PC-3 (cell line): Measurements from ENCODE around the gene GLT6D1. TPM values are rescaled to one million over a fixed set of nuclear protein-coding genes. Genes with fewer than 3 reads are reported as not detected.

Experiments used
- ATAC-seq: fragments of 200-7000 bp; cut with Tn5 transposase; 2 replicates; pipeline ENCODE4 v1.9.1; 2020; ENCODE audit warnings: mild to moderate bottlenecking, moderate library complexity
- BruUV-seq: library from RNA; stranded (reverse); fragments of 400-500 nt; replicated peaks from 2 replicates; lab custom pipeline; 2021; lab: Mats Ljungman, UMichigan
- CTCF ChIA-PET: fragments of 300-600 bp; sonication (Branson Sonifier 250); formaldehyde crosslinking; loops from one replicate; lab custom pipeline; 2022; ENCODE audit warnings: antibody characterized with exemption; lab: Charles Lee
- POLR2A ChIA-PET: fragments of 300-600 bp; sonication (Branson Sonifier 250); formaldehyde crosslinking; loops from one replicate; lab custom pipeline; 2022; ENCODE audit warnings: antibody characterized with exemption; ENCODE audit not compliant: unreplicated experiment; lab: Charles Lee
- DNase-seq: peaks from one replicate; pipeline ENCODE4 v3.0.0-alpha.2; 2015
- H2AFZ ChIP-seq: fragments of 300-600 bp; sonication (generic); 2 replicates; pipeline ENCODE4 v1.6.0; 2016; ENCODE audit warnings: antibody characterized with exemption, low read length
- H3F3A ChIP-seq: fragments of 300-600 bp; sonication (generic); one replicate; pipeline ENCODE4 v1.6.0; 2017; ENCODE audit warnings: antibody characterized with exemption, low read length, control low read depth, mild to moderate bottlenecking; ENCODE audit not compliant: unreplicated experiment
- H3K27ac ChIP-seq: fragments of 300-600 bp; sonication (generic); 2 replicates; pipeline ENCODE4 v1.5.1; 2016; ENCODE audit warnings: mild to moderate bottlenecking, low read length
- H3K27me3 ChIP-seq: fragments of 300-600 bp; sonication (generic); 2 replicates; pipeline ENCODE4 v1.6.1; 2016; ENCODE audit warnings: low read length, mixed read lengths
- H3K36me3 ChIP-seq: fragments of 300-600 bp; sonication (generic); 2 replicates; pipeline ENCODE4 v1.6.1; 2016; ENCODE audit warnings: low read depth, mixed run types, low read length, mixed read lengths
- H3K4me1 ChIP-seq: fragments of 300-600 bp; sonication (generic); 2 replicates; pipeline ENCODE4 v1.5.1; 2016; ENCODE audit warnings: low read length; ENCODE audit not compliant: insufficient read depth
- H3K4me2 ChIP-seq: fragments of 300-600 bp; sonication (generic); 2 replicates; pipeline ENCODE4 v1.6.0; 2016; ENCODE audit warnings: low read length
- H3K4me3 ChIP-seq: fragments of 300-600 bp; sonication (generic); 2 replicates; pipeline ENCODE4 v1.5.1; 2016; ENCODE audit warnings: mild to moderate bottlenecking, low read length, mixed read lengths
- H3K79me2 ChIP-seq: fragments of 300-600 bp; sonication (generic); 2 replicates; pipeline ENCODE4 v1.6.1; 2017; ENCODE audit warnings: low read length, mixed read lengths
- H3K9ac ChIP-seq: fragments of 300-600 bp; sonication (generic); 2 replicates; pipeline ENCODE4 v1.6.0; 2016; ENCODE audit warnings: mild to moderate bottlenecking, low read length
- H3K9me2 ChIP-seq: fragments of 300-600 bp; sonication (generic); replicated peaks from 2 replicates; pipeline ENCODE4 v1.6.1; 2016; ENCODE audit warnings: mixed run types, low read length, mixed read lengths
- H3K9me3 ChIP-seq: fragments of 300-600 bp; sonication (generic); 2 replicates; pipeline ENCODE4 v1.6.1; 2016; ENCODE audit warnings: low read length, mixed read lengths
- H4K20me1 ChIP-seq: fragments of 300-600 bp; sonication (generic); 2 replicates; pipeline ENCODE4 v1.6.1; 2016; ENCODE audit warnings: low read length, mixed read lengths
- EZH2 ChIP-seq: fragments of 300-600 bp; sonication (generic); IDR thresholded peaks from one replicate; pipeline ENCODE4 v1.6.1; 2017; ENCODE audit warnings: antibody characterized with exemption, mild to moderate bottlenecking, low read length; ENCODE audit not compliant: unreplicated experiment
- EZH2phosphoT487 ChIP-seq: fragments of 300-600 bp; sonication (generic); IDR thresholded peaks from 2 replicates; pipeline ENCODE4 v1.6.1; 2018; ENCODE audit warnings: mild to moderate bottlenecking, antibody characterized with exemption, low read length, borderline replicate concordance
- intact Hi-C: fragments of 100-400 bp; cut with micrococcal nuclease; formaldehyde crosslinking; loops from 2 replicates; pipeline ENCODE4 v1.9.0; 2023
- total RNA-seq: library from RNA; depleted of rRNA; stranded (reverse); fragments of >200 nt; gene quantifications from 2 replicates; pipeline ENCODE4 v1.2.3, GENCODE V29; 2014
- TF ChIP-seq, protein P1 (sequence below): fragments of 300-600 bp; sonication (generic); conservative IDR thresholded peaks from 2 replicates; pipeline ENCODE4 v1.5.1; 2017; ENCODE audit warnings: antibody characterized with exemption, low read depth, mild to moderate bottlenecking, low read length

GLT6D1 gene
- total RNA-seq, 1 experiment from 2014 or later, result not detected

GRCh38 chr9:135632841-135633240 lies 6.5 kb downstream of the GLT6D1 start:
- Histone ChIP-seq H3K4me2 (no peak overlapping the region), H2AFZ (no peak overlapping the region), H3K27me3 (peaks cover 38% of the 10 kb centered on the region), H3K27ac (no peak overlapping the region), H3K79me2 (no peaks in the 10 kb centered on the region), H3K4me1 (no peaks in the 10 kb centered on the region), H3K36me3 (no peaks in the 10 kb centered on the region), H3F3A (no peaks in the 10 kb centered on the region), H3K9me3 (no peaks in the 10 kb centered on the region), H3K9me2 (no peaks in the 10 kb centered on the region), H4K20me1 (no peaks in the 10 kb centered on the region), H3K9ac (no peak overlapping the region), H3K4me3 (no peak overlapping the region)
- POLR2A ChIA-PET, result no interaction called here
- TF ChIP-seq, protein P1, sequence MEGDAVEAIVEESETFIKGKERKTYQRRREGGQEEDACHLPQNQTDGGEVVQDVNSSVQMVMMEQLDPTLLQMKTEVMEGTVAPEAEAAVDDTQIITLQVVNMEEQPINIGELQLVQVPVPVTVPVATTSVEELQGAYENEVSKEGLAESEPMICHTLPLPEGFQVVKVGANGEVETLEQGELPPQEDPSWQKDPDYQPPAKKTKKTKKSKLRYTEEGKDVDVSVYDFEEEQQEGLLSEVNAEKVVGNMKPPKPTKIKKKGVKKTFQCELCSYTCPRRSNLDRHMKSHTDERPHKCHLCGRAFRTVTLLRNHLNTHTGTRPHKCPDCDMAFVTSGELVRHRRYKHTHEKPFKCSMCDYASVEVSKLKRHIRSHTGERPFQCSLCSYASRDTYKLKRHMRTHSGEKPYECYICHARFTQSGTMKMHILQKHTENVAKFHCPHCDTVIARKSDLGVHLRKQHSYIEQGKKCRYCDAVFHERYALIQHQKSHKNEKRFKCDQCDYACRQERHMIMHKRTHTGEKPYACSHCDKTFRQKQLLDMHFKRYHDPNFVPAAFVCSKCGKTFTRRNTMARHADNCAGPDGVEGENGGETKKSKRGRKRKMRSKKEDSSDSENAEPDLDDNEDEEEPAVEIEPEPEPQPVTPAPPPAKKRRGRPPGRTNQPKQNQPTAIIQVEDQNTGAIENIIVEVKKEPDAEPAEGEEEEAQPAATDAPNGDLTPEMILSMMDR, result no peak
- TF ChIP-seq EZH2 (no peak), EZH2phosphoT487 (no peak)
- intact Hi-C loops, result no loop called here
- no peak for DNase-seq
- no TSS peak for BruUV-seq
- ATAC-seq, result no peak
- CTCF ChIA-PET, result no interaction called here

DNA sequence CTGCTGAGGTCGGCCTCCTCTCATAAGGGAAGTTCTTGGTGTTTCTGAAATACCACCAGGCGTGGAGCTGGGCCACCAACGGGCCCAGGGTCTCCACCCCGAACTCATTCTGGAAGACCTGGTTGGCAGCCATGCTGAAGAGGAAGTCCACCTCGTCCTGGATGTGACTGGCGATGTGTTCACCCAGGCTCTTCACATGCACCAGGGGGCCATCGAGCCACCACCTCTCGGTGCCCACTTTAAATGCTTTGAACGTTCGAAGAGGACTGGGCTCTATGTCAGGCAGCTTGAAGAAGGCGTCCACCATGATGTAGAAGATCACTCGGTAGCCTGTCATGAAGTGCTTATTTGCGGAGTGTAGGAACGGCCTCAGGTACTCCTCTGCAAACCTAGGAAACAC lies 15.1 kb downstream of the GLT6D1 start:
- no TSS peak for BruUV-seq
- H3K27me3 ChIP-seq, result peaks cover 47% of the 10 kb centered on the region

DNA sequence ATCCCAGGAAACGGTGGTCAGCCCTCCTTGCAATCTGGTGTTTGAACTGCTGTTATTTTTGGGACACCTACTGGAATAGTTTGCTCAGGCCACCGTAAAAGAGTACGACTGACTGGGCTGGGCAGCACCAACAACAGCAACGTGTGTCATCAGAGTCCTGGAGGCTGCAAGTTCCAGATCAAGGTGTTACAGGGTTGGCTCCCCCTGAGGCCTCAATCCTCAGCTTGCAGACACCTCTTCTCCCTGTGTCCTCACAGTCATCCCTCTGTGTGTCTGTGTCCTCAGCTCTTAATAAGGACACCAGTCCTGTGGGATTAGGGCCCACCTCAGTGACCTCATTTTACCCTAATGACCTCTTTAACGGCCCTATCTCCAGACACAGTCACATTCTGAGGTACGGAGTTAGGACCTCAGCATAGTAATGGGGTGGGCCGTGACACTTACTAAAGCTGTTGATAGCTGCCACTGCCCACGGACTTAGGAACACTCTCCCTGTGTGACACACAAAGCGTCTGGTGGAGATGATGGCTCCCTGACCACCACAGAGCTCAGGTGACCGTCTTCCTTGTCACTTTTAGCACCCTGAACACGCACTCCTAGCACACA lies 16.8 kb downstream of the GLT6D1 start:
- H4K20me1 ChIP-seq, result no peaks in the 10 kb centered on the region
- no peak overlapping the region for H3K9ac ChIP-seq
- CTCF ChIA-PET, result no interaction called here
- POLR2A ChIA-PET, result no interaction called here
- TF ChIP-seq, protein P1, result no peak
- no peak for TF ChIP-seq EZH2phosphoT487
- TF ChIP-seq EZH2, result no peak
- no peaks in the 10 kb centered on the region for H3K4me1 ChIP-seq
- no peaks in the 10 kb centered on the region for H3K9me2 ChIP-seq
- no peaks in the 10 kb centered on the region for H3K36me3 ChIP-seq
- H3K9me3 ChIP-seq, result no peaks in the 10 kb centered on the region
- no TSS peak for BruUV-seq
- no peaks in the 10 kb centered on the region for H3K79me2 ChIP-seq
- H2AFZ ChIP-seq, result no peak overlapping the region
- H3K27ac ChIP-seq, result no peak overlapping the region
- no peak for ATAC-seq
- no peak for DNase-seq
- no peak overlapping the region for H3K4me3 ChIP-seq
- H3K4me2 ChIP-seq, result no peak overlapping the region
- intact Hi-C loops, result no loop called here
- peaks cover 47% of the 10 kb centered on the region for H3K27me3 ChIP-seq
- H3F3A ChIP-seq, result no peaks in the 10 kb centered on the region

More for the DNA sequence above, 15.1 kb downstream of the GLT6D1 start:
- TF ChIP-seq EZH2, result no peak
- TF ChIP-seq, protein P1, result no peak
- no peak for TF ChIP-seq EZH2phosphoT487
- H4K20me1 ChIP-seq, result no peaks in the 10 kb centered on the region
- H3K27ac ChIP-seq, result no peak overlapping the region
- ATAC-seq (no peak), DNase-seq (no peak)
- H3K9me3 ChIP-seq, result no peaks in the 10 kb centered on the region
- intact Hi-C loops, result no loop called here
- no peak overlapping the region for H2AFZ ChIP-seq
- no peaks in the 10 kb centered on the region for H3K4me1 ChIP-seq
- no peaks in the 10 kb centered on the region for H3K79me2 ChIP-seq
- no peaks in the 10 kb centered on the region for H3F3A ChIP-seq
- H3K9me2 ChIP-seq, result no peaks in the 10 kb centered on the region
- POLR2A ChIA-PET, result no interaction called here
- CTCF ChIA-PET, result no interaction called here
- H3K4me3 ChIP-seq, result no peak overlapping the region
- H3K9ac ChIP-seq, result no peak overlapping the region
- H3K4me2 ChIP-seq, result no peak overlapping the region
- H3K36me3 ChIP-seq, result no peaks in the 10 kb centered on the region
